ENCODE results near the gene PGAP3.

The PGAP3 gene

DNA sequence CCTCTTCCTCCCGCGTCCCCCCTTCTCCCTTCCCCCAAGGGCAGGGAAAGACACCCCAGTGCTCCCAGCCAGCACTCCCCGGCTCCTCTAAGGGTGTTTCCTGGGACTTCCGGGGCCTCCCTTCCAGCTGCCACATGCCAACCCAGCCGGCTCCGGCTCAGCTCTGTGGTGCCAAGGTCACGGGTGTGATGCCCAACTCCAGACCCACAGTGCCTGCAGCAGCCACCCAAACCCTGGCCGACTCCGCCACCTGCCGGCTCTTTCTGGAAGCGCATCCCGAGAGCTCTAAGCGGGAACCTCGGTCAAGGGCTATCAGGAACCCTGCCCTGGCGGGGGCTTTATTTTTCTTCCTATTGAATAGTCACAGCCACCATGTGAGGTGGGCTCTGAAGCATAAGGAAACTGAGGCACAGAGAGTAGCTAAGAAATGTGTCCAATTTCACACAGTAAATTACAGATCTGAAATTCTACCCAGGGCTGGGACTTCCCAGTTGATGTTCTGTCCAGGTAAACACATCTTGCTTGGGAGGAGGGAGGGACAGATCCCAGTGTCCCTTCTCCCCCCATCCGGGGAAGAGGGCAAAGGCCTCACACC, 64.4 kb downstream of the PGAP3 start:
- TF ChIP-seq, protein P1, sequence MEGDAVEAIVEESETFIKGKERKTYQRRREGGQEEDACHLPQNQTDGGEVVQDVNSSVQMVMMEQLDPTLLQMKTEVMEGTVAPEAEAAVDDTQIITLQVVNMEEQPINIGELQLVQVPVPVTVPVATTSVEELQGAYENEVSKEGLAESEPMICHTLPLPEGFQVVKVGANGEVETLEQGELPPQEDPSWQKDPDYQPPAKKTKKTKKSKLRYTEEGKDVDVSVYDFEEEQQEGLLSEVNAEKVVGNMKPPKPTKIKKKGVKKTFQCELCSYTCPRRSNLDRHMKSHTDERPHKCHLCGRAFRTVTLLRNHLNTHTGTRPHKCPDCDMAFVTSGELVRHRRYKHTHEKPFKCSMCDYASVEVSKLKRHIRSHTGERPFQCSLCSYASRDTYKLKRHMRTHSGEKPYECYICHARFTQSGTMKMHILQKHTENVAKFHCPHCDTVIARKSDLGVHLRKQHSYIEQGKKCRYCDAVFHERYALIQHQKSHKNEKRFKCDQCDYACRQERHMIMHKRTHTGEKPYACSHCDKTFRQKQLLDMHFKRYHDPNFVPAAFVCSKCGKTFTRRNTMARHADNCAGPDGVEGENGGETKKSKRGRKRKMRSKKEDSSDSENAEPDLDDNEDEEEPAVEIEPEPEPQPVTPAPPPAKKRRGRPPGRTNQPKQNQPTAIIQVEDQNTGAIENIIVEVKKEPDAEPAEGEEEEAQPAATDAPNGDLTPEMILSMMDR (IDR thresholded peaks at IDR 0.05; ENCODE audit: borderline replicate concordance, control extremely low read depth, extremely low read depth, insufficient read depth, missing control alignments): peak; percentile 93
- in situ Hi-C loops (cut with MboI; ENCODE audit: low sequenced_read_pairs, unreplicated experiment): no loop called here
- peak; percentile 87 for DNase-seq (ENCODE audit: low spot score)

- TF ChIP-seq, protein P1 (IDR thresholded peaks at IDR 0.05; ENCODE audit: borderline replicate concordance, control extremely low read depth, extremely low read depth, insufficient read depth, missing control alignments): no peak
- no peak for DNase-seq (ENCODE audit: low spot score)
- in situ Hi-C loops (cut with MboI; ENCODE audit: low sequenced_read_pairs, unreplicated experiment): no loop called here
These were observed 65.4 kb downstream of the PGAP3 start for GRCh38 chr17:39622380-39623006.

- TF ChIP-seq, protein P1 (IDR thresholded peaks at IDR 0.05; ENCODE audit: borderline replicate concordance, control extremely low read depth, extremely low read depth, insufficient read depth, missing control alignments): peak; percentile 100
- DNase-seq (ENCODE audit: low spot score): peak; percentile 92
- in situ Hi-C loops (cut with MboI; ENCODE audit: low sequenced_read_pairs, unreplicated experiment): no loop called here
These were observed 66.1 kb downstream of the PGAP3 start for GRCh38 chr17:39621523-39622379.
